Measurements from ENCODE around the gene SUDS3.

Gene SUDS3

GRCh38 chr12:118439068-118439467 lies 62.7 kb downstream of the SUDS3 start:
- intact Hi-C loops (cut with DNase I; ENCODE audit: low total_unique reads): loop anchor here (10.0 kb wide), 1 partner anchor 176 kb away; no protein-coding TSS in a partner anchor
- DNase-seq: no peak
- H3K9me3 ChIP-seq: no peaks in the 10 kb centered on the region
- H3K27ac ChIP-seq: no peak overlapping the region
- no peak overlapping the region for H3K4me3 ChIP-seq
- TF ChIP-seq CTCF (IDR thresholded peaks at IDR 0.05): no peak
- no peaks in the 10 kb centered on the region for H3K27me3 ChIP-seq
- no peaks in the 10 kb centered on the region for H3K36me3 ChIP-seq
- H3K4me1 ChIP-seq: no peaks in the 10 kb centered on the region

- TF ChIP-seq CTCF (IDR thresholded peaks at IDR 0.05): no peak
- intact Hi-C loops (cut with DNase I; ENCODE audit: low total_unique reads): no loop called here
- H3K9me3 ChIP-seq: no peaks in the 10 kb centered on the region
These were observed 69.9 kb downstream of the SUDS3 start for GRCh38 chr12:118446247-118446646.

GRCh38 chr12:118447181-118447580 lies 70.8 kb downstream of the SUDS3 start:
- TF ChIP-seq CTCF (IDR thresholded peaks at IDR 0.05): no peak
- Histone ChIP-seq H3K4me3 (no peak overlapping the region), H3K27me3 (no peaks in the 10 kb centered on the region), H3K36me3 (no peaks in the 10 kb centered on the region), H3K27ac (no peak overlapping the region), H3K9me3 (no peaks in the 10 kb centered on the region), H3K4me1 (no peaks in the 10 kb centered on the region)
- intact Hi-C loops (cut with DNase I; ENCODE audit: low total_unique reads): no loop called here
- DNase-seq: no peak

More at GRCh38 chr12:118446247-118446646, 69.9 kb downstream of the SUDS3 start:
- no peak for DNase-seq
- no peaks in the 10 kb centered on the region for H3K27me3 ChIP-seq
- H3K27ac ChIP-seq: no peak overlapping the region
- H3K4me1 ChIP-seq: no peaks in the 10 kb centered on the region
- no peaks in the 10 kb centered on the region for H3K36me3 ChIP-seq
- no peak overlapping the region for H3K4me3 ChIP-seq

- Histone ChIP-seq H3K4me1 (no peaks in the 10 kb centered on the region), H3K9me3 (no peaks in the 10 kb centered on the region), H3K4me3 (no peak overlapping the region), H3K27me3 (no peaks in the 10 kb centered on the region), H3K27ac (no peak overlapping the region), H3K36me3 (no peaks in the 10 kb centered on the region)
- DNase-seq: no peak
- TF ChIP-seq CTCF (IDR thresholded peaks at IDR 0.05): no peak
- intact Hi-C loops (cut with DNase I; ENCODE audit: low total_unique reads): no loop called here
These were observed 72.0 kb downstream of the SUDS3 start for GRCh38 chr12:118448341-118448740.

- no peaks in the 10 kb centered on the region for H3K27me3 ChIP-seq
- DNase-seq: no peak
- H3K4me1 ChIP-seq: no peaks in the 10 kb centered on the region
- intact Hi-C loops (cut with DNase I; ENCODE audit: low total_unique reads): no loop called here
- H3K36me3 ChIP-seq: no peaks in the 10 kb centered on the region
- TF ChIP-seq CTCF (IDR thresholded peaks at IDR 0.05): no peak
- H3K9me3 ChIP-seq: peaks cover 0 to 5% (median 0%) of the 10 kb centered on the region in 3 donors
- H3K27ac ChIP-seq: no peak overlapping the region
- no peak overlapping the region for H3K4me3 ChIP-seq
These were observed 79.0 kb downstream of the SUDS3 start for GRCh38 chr12:118455327-118455726.

GRCh38 chr12:118456741-118457140 lies 80.4 kb downstream of the SUDS3 start:
- Histone ChIP-seq H3K27me3 (no peaks in the 10 kb centered on the region), H3K36me3 (no peaks in the 10 kb centered on the region), H3K4me1 (no peaks in the 10 kb centered on the region), H3K9me3 (peaks cover 0 to 5% (median 0%) of the 10 kb centered on the region in 3 donors), H3K27ac (no peak overlapping the region), H3K4me3 (no peak overlapping the region)
- no peak for TF ChIP-seq CTCF (IDR thresholded peaks at IDR 0.05)
- DNase-seq: no peak
- intact Hi-C loops (cut with DNase I; ENCODE audit: low total_unique reads): no loop called here

Measured in tibial artery (tissue), 4 donors.